HEK293 (cell line): ENCODE data around the gene TLE3.

Source experiments
- GLI4 ChIP-seq: fragments of 450-650 bp; formaldehyde crosslinking; IDR thresholded peaks from 2 replicates; pipeline ENCODE4 v1.5.1; 2016; ENCODE audit warnings: missing biosample characterization, missing genetic modification characterization
- REST ChIP-seq: fragments of 450-650 bp; formaldehyde crosslinking; IDR thresholded peaks from 2 replicates; pipeline ENCODE4 v1.5.1; 2016; ENCODE audit warnings: missing biosample characterization, missing genetic modification characterization
- SP3 ChIP-seq: fragments of 450-650 bp; formaldehyde crosslinking; IDR thresholded peaks from 2 replicates; pipeline ENCODE4 v1.5.1; 2016; ENCODE audit warnings: missing biosample characterization, missing genetic modification characterization
- TSHZ1 ChIP-seq: fragments of 450-650 bp; formaldehyde crosslinking; IDR thresholded peaks from 2 replicates; pipeline ENCODE4 v1.5.1; 2016; ENCODE audit warnings: missing biosample characterization, missing genetic modification characterization, borderline replicate concordance
- ZEB2 ChIP-seq: fragments of 450-650 bp; formaldehyde crosslinking; IDR thresholded peaks from 2 replicates; pipeline ENCODE4 v1.5.1; 2016; ENCODE audit warnings: missing biosample characterization, missing genetic modification characterization
- ZNF223 ChIP-seq: fragments of 450-650 bp; formaldehyde crosslinking; IDR thresholded peaks from 2 replicates; pipeline ENCODE4 v1.5.1; 2016; ENCODE audit warnings: missing biosample characterization, missing genetic modification characterization
- ZNF311 ChIP-seq: fragments of 450-650 bp; formaldehyde crosslinking; IDR thresholded peaks from 2 replicates; pipeline ENCODE4 v1.5.1; 2017; ENCODE audit warnings: missing biosample characterization, missing genetic modification characterization, borderline replicate concordance
- ZNF341 ChIP-seq: fragments of 450-650 bp; formaldehyde crosslinking; IDR thresholded peaks from 2 replicates; pipeline ENCODE4; 2016; ENCODE audit warnings: low read depth, missing biosample characterization, missing genetic modification characterization
- ZNF354C ChIP-seq: fragments of 450-650 bp; formaldehyde crosslinking; IDR thresholded peaks from 2 replicates; pipeline ENCODE4 v1.5.1; 2016; ENCODE audit warnings: missing biosample characterization, missing genetic modification characterization, low read depth, borderline replicate concordance
- ZNF558 ChIP-seq: fragments of 450-650 bp; formaldehyde crosslinking; IDR thresholded peaks from 2 replicates; pipeline ENCODE4 v1.5.1; 2016; ENCODE audit warnings: missing biosample characterization, missing genetic modification characterization
- ZNF624 ChIP-seq: fragments of 450-650 bp; formaldehyde crosslinking; IDR thresholded peaks from 2 replicates; pipeline ENCODE4 v1.5.1; 2017; ENCODE audit warnings: missing biosample characterization, missing genetic modification characterization
- ZNF707 ChIP-seq: fragments of 450-650 bp; formaldehyde crosslinking; IDR thresholded peaks from 2 replicates; pipeline ENCODE4 v1.5.1; 2016; ENCODE audit warnings: missing biosample characterization, missing genetic modification characterization
- TF ChIP-seq, protein P1 (sequence below): fragments of 450-650 bp; formaldehyde crosslinking; IDR thresholded peaks from 2 replicates; pipeline ENCODE4 v1.5.1; 2016; ENCODE audit warnings: missing biosample characterization, missing genetic modification characterization
- TF ChIP-seq, protein P2 (sequence below): fragments of 450-650 bp; formaldehyde crosslinking; IDR thresholded peaks from 2 replicates; pipeline ENCODE4 v1.5.1; 2016; ENCODE audit warnings: missing biosample characterization, missing genetic modification characterization

DNA sequence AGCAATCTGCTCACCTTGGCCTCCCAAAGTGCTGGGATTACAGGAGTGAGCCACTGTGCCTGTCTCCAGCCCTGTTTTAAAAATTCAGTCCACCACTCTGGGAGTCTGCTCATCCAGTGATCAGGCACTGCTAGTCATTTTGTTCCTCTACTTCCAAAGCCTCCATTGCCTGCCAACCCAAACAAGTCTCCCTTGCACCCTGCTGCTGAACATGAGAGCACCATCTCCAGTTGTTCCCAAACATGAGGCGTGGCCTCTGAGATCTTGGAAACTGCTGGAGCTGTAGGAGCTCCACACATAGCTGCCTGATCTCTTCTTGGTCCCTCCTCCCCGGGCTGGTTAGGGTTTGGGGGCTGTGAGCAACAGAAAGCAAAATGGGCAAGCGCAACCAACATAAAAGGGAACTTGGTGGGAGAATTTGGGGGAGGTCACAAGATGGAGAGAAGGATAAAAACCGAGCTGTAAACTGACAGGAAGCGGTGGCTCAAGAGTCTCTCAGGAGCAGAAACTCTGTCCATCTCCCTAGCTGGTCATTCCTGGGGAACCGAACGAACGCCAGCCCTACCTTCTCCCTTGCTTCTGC is 49.6 kb upstream of the TLE3 start:
- TF ChIP-seq REST (tag by site-specific recombination) (no peak), ZNF223 (tag by site-specific recombination) (no peak), ZNF707 (tag by site-specific recombination) (no peak), ZNF341 (no peak), ZNF558 (tag by site-specific recombination) (no peak), GLI4 (tag by site-specific recombination) (no peak), SP3 (no peak), TSHZ1 (tag by site-specific recombination) (no peak), ZNF311 (no peak), ZNF354C (tag by site-specific recombination) (no peak), ZNF624 (no peak), ZEB2 (tag by site-specific recombination) (no peak)
- TF ChIP-seq, protein P1, sequence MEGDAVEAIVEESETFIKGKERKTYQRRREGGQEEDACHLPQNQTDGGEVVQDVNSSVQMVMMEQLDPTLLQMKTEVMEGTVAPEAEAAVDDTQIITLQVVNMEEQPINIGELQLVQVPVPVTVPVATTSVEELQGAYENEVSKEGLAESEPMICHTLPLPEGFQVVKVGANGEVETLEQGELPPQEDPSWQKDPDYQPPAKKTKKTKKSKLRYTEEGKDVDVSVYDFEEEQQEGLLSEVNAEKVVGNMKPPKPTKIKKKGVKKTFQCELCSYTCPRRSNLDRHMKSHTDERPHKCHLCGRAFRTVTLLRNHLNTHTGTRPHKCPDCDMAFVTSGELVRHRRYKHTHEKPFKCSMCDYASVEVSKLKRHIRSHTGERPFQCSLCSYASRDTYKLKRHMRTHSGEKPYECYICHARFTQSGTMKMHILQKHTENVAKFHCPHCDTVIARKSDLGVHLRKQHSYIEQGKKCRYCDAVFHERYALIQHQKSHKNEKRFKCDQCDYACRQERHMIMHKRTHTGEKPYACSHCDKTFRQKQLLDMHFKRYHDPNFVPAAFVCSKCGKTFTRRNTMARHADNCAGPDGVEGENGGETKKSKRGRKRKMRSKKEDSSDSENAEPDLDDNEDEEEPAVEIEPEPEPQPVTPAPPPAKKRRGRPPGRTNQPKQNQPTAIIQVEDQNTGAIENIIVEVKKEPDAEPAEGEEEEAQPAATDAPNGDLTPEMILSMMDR (tag by site-specific recombination) = no peak
- TF ChIP-seq, protein P2, sequence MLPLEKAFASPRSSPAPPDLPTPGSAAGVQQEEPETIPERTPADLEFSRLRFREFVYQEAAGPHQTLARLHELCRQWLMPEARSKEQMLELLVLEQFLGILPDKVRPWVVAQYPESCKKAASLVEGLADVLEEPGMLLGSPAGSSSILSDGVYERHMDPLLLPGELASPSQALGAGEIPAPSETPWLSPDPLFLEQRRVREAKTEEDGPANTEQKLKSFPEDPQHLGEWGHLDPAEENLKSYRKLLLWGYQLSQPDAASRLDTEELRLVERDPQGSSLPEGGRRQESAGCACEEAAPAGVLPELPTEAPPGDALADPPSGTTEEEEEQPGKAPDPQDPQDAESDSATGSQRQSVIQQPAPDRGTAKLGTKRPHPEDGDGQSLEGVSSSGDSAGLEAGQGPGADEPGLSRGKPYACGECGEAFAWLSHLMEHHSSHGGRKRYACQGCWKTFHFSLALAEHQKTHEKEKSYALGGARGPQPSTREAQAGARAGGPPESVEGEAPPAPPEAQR (tag by site-specific recombination) = no peak
